ENCODE results near the gene COL1A1.

COL1A1 gene

GRCh38 chr17:50153650-50154575 is 47.5 kb downstream of the COL1A1 start:
- DNase-seq (ENCODE audit: low read depth), result no peak

GRCh38 chr17:50152736-50153135 is 48.7 kb downstream of the COL1A1 start:
- no peak for DNase-seq (ENCODE audit: low read depth)

GRCh38 chr17:50151937-50152547 is 49.4 kb downstream of the COL1A1 start:
- no peak for DNase-seq (ENCODE audit: low read depth)

- no peak for DNase-seq (ENCODE audit: low read depth)
Observed at GRCh38 chr17:50151041-50151936, 50.1 kb downstream of the COL1A1 start.

GRCh38 chr17:50150354-50151040 is 50.9 kb downstream of the COL1A1 start, which contains the start of gene PPP1R9B:
TSS of gene PPP1R9B (minus strand) at chr17:50150677. CDS start at chr17:50150513, 164 bp downstream.
- no peak for DNase-seq (ENCODE audit: low read depth)

GRCh38 chr17:50149417-50150353 is 51.7 kb downstream of the COL1A1 start:
- DNase-seq (ENCODE audit: low read depth), result no peak

GRCh38 chr17:50149091-50149416 is 52.4 kb downstream of the COL1A1 start:
- no peak for DNase-seq (ENCODE audit: low read depth)

GRCh38 chr17:50148226-50149090 is 53.0 kb downstream of the COL1A1 start:
- no peak for DNase-seq (ENCODE audit: low read depth)

GRCh38 chr17:50147841-50148225 is 53.6 kb downstream of the COL1A1 start:
- no peak for DNase-seq (ENCODE audit: low read depth)

- no peak for DNase-seq (ENCODE audit: low read depth)
Observed at GRCh38 chr17:50146927-50147665, 54.3 kb downstream of the COL1A1 start.

GRCh38 chr17:50146230-50146926 is 55.1 kb downstream of the COL1A1 start:
- no peak for DNase-seq (ENCODE audit: low read depth)

- no peak for DNase-seq (ENCODE audit: low read depth)
Observed at GRCh38 chr17:50145532-50146229, 55.8 kb downstream of the COL1A1 start.

GRCh38 chr17:50144845-50145531 is 56.4 kb downstream of the COL1A1 start:
- no peak for DNase-seq (ENCODE audit: low read depth)

- no peak for DNase-seq (ENCODE audit: low read depth)
Observed at GRCh38 chr17:50144355-50144754, 57.1 kb downstream of the COL1A1 start.

GRCh38 chr17:50143461-50144176 is 57.8 kb downstream of the COL1A1 start:
- no peak for DNase-seq (ENCODE audit: low read depth)

GRCh38 chr17:50141745-50142110 is 59.7 kb downstream of the COL1A1 start:
- no peak for DNase-seq (ENCODE audit: low read depth)
